RWPE2 (cell line): ENCODE results near the gene OSBPL10.

Experiments
- ATAC-seq: fragments of 200-7000 bp; cut with Tn5 transposase; 3 replicates; pipeline ENCODE4 v1.9.1; 2021; ENCODE audit warnings: low read depth
- DNase-seq: peaks from one replicate; pipeline ENCODE4 v3.0.0-alpha.2; 2020; ENCODE audit warnings: low spot score
- H3K27ac ChIP-seq: fragments of 450-650 bp; 2 replicates; pipeline ENCODE4 v1.5.1; 2017; ENCODE audit warnings: mild to moderate bottlenecking; ENCODE audit not compliant: poor library complexity, severe bottlenecking
- H3K27me3 ChIP-seq: fragments of 250-450 bp; sonication (Bioruptor Pico); 2 replicates; pipeline ENCODE4 v1.5.1; 2021; ENCODE audit warnings: mild to moderate bottlenecking, moderate library complexity; ENCODE audit not compliant: insufficient read depth, poor library complexity, severe bottlenecking
- H3K36me3 ChIP-seq: fragments of 250-450 bp; sonication (Bioruptor Pico); 2 replicates; pipeline ENCODE4 v1.5.1; 2020; ENCODE audit warnings: low read depth, mild to moderate bottlenecking, moderate library complexity
- H3K4me1 ChIP-seq: fragments of 250-450 bp; sonication (Bioruptor Pico); 2 replicates; pipeline ENCODE4 v1.5.1; 2021; ENCODE audit warnings: mild to moderate bottlenecking, moderate library complexity; ENCODE audit not compliant: insufficient read depth, poor library complexity, severe bottlenecking
- H3K4me3 ChIP-seq: fragments of 250-450 bp; sonication (Bioruptor Pico); 2 replicates; pipeline ENCODE4 v1.5.1; 2021; ENCODE audit warnings: mild to moderate bottlenecking, moderate library complexity; ENCODE audit not compliant: severe bottlenecking
- H3K9me3 ChIP-seq: fragments of 250-450 bp; sonication (Bioruptor Pico); 2 replicates; pipeline ENCODE4 v1.5.1; 2021; ENCODE audit warnings: mild to moderate bottlenecking, moderate library complexity; ENCODE audit not compliant: severe bottlenecking
- TF ChIP-seq, protein P1 (sequence below): fragments of 450-650 bp; IDR thresholded peaks from one replicate; pipeline ENCODE4 v1.5.1; 2017; ENCODE audit warnings: mild to moderate bottlenecking, moderate library complexity; ENCODE audit not compliant: poor library complexity, severe bottlenecking

Gene OSBPL10

DNA sequence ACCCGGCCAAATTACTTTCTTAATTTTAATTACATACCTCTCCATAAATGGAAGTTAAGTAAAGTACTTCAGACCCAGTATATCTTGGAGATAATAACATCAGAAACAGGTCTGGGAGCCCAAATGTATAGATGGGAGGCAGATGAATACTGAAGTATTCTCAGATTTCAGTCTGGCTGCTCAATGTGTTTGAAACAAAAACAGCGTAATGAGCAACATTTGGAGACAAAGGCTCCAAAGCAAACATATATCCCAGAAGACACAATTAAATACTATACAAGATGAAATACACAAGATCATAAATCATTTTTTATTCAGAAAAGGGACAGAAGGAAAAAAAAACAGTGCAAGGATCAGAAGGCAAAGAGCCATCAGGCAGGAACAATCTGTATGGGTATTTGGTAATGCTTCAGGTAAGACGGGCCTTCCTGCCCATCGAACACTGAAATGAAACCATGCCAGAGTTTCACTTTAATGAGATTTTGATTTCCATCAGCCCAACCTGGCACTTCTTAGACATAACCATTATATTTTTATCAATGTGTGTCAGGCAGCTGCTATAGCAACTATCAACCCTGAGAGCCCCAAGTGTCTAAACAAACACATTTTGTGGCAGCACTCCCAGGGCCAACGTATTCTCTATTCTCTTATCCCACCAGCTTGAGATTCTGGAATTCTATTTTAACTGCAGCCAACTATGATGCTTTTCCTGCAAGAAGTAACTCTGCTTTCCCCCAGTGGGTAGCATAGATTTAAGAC lies 237.6 kb downstream of the OSBPL10 start:
- Histone ChIP-seq H3K27me3 (no peaks in the 10 kb centered on the region), H3K4me3 (no peak overlapping the region), H3K4me1 (no peaks in the 10 kb centered on the region), H3K27ac (no peak overlapping the region), H3K36me3 (peaks cover 25% of the 10 kb centered on the region), H3K9me3 (no peaks in the 10 kb centered on the region)
- ATAC-seq, result no peak
- TF ChIP-seq, protein P1, sequence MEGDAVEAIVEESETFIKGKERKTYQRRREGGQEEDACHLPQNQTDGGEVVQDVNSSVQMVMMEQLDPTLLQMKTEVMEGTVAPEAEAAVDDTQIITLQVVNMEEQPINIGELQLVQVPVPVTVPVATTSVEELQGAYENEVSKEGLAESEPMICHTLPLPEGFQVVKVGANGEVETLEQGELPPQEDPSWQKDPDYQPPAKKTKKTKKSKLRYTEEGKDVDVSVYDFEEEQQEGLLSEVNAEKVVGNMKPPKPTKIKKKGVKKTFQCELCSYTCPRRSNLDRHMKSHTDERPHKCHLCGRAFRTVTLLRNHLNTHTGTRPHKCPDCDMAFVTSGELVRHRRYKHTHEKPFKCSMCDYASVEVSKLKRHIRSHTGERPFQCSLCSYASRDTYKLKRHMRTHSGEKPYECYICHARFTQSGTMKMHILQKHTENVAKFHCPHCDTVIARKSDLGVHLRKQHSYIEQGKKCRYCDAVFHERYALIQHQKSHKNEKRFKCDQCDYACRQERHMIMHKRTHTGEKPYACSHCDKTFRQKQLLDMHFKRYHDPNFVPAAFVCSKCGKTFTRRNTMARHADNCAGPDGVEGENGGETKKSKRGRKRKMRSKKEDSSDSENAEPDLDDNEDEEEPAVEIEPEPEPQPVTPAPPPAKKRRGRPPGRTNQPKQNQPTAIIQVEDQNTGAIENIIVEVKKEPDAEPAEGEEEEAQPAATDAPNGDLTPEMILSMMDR, result no peak
- DNase-seq, result no peak

DNA sequence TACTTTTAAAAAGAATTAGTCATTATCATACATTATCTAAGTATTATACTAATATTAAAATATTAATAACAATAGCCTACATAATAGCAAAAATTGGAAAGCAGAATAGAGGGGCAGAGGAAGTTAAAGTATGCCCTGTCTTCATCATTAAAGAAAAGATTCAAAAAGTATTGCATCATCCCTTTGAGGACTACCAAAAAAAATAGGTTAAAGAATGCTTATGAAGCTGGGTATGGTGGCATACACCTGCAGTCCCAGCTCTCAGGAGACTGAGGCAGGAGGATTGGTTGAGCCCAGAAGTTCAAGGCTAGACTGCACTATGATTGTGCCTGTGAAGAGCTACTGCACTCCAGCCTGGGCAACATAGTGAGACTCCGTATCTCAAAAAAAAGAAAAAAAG lies 240.7 kb downstream of the OSBPL10 start:
- H3K36me3 ChIP-seq, result peaks cover 11% of the 10 kb centered on the region
- no peak overlapping the region for H3K27ac ChIP-seq
- TF ChIP-seq, protein P1, result no peak
- H3K4me3 ChIP-seq, result no peak overlapping the region
- no peaks in the 10 kb centered on the region for H3K4me1 ChIP-seq
- no peak for DNase-seq
- no peaks in the 10 kb centered on the region for H3K9me3 ChIP-seq
- no peak for ATAC-seq
- no peaks in the 10 kb centered on the region for H3K27me3 ChIP-seq

DNA sequence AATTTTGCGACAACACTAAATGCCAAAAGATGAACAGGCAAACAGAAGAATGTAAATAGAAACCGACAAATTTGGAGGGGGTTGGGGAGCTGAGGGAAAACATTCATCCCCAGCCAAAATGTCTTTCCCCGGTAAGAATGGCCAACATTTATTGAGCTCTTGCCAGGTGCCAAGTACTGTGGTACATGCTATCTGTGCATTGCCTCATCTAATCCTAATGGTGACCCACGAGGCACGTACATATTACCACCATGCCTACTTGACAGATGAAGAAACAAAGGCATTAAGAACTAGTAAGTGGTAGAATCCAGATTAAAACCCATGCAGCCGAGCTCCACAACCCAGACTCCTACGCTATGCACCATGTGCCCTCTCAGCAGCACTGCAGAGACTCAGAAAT lies 242.7 kb downstream of the OSBPL10 start:
- Histone ChIP-seq H3K9me3 (no peaks in the 10 kb centered on the region), H3K4me3 (no peak overlapping the region), H3K27ac (no peak overlapping the region), H3K4me1 (no peaks in the 10 kb centered on the region), H3K27me3 (no peaks in the 10 kb centered on the region), H3K36me3 (peaks cover 9% of the 10 kb centered on the region; the same call in 1 of the 2 replicates)
- TF ChIP-seq, protein P1, result no peak
- ATAC-seq (no peak), DNase-seq (no peak)

DNA sequence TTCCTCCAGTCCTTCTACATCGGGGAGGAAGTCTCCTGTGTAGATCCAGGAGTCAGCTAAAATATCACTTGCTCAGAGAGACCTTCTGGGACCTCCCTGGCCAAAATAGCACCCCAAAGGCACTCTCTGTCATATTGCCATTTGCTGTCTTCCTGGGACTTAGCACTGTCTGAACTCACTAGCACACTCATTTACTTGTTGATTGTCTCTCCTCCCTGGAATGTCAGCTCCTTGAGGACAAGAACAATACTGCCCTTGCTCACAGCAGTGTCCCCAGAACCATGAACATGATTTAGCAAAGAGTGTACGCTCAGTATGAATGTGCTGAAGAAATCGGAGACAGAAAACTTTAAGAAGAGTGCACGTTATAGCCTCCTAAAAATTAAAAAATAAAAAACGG lies 245.4 kb downstream of the OSBPL10 start:
- Histone ChIP-seq H3K27ac (no peak overlapping the region), H3K27me3 (no peaks in the 10 kb centered on the region), H3K9me3 (no peaks in the 10 kb centered on the region), H3K4me3 (no peak overlapping the region), H3K36me3 (peaks cover 31% of the 10 kb centered on the region), H3K4me1 (no peaks in the 10 kb centered on the region)
- TF ChIP-seq, protein P1, result no peak
- ATAC-seq, result no peak
- DNase-seq, result no peak

DNA sequence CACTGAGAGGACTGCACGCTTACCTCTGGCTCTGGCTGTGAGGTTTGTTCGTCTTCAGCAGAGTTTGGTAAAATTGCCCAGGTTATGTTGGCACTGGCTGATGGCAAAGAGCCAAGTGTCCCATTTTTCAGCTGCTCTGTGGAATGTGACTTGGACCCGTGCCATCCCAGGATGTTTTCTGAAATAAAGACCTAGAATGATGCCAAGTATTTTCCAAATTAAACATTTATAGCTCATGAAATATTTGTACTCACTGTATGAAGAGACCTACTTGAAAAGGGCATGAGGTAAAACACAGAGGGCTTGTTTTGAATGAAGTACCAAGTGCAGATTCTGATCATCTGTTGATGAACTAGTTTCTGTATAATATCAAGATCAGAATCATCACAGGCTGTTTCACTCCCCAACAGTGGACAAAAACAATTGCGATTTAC lies 247.8 kb downstream of the OSBPL10 start:
- ATAC-seq, result no peak
- DNase-seq, result no peak
- no peak overlapping the region for H3K27ac ChIP-seq
- TF ChIP-seq, protein P1, result no peak
- no peaks in the 10 kb centered on the region for H3K9me3 ChIP-seq
- H3K27me3 ChIP-seq, result no peaks in the 10 kb centered on the region
- H3K4me3 ChIP-seq, result no peak overlapping the region
- peaks cover 31% of the 10 kb centered on the region for H3K36me3 ChIP-seq
- peaks cover 5% of the 10 kb centered on the region for H3K4me1 ChIP-seq
